ENCODE results near the gene CIAO3. TPM values are rescaled to one million over a fixed set of nuclear protein-coding genes. Genes with fewer than 3 reads are reported as not detected.
"Not testable (repeated sequence)": the region's sequence is repeated elsewhere in the genome, so short reads cannot be mapped to it uniquely, and the experiment has no call there.

Gene CIAO3
- polyA plus RNA-seq, 3 donors = 8.6 to 41.1 (median 11.8) TPM

GRCh38 chr16:754656-755055 lies 13.9 kb upstream of the CIAO3 start:
- peak overlapping the region; percentile 48 for H2AFZ ChIP-seq (ENCODE audit: insufficient read depth, low read depth, low read length, poor library complexity, severe bottlenecking)
- Mint-ChIP-seq H3K4me3 (peak overlapping the region; percentile 51 to 53), H3K36me3 (peaks cover 0 to 2% of the 10 kb centered on the region in 2 donors), H3K4me1 (peaks cover 35% of the 10 kb centered on the region), H3K9me3 (peaks cover 0 to 5% (median 3%) of the 10 kb centered on the region in 7 donors), H3K27ac (peak overlapping the region; percentile 26 to 77 (median 63)), H3K27me3 (ENCODE audit: low read depth in 3 of 3) (peaks cover 0 to 4% (median 1%) of the 10 kb centered on the region in 3 donors)
- H3K9ac ChIP-seq (ENCODE audit: insufficient read depth, low read length, poor library complexity, severe bottlenecking) = no peak overlapping the region
- TF ChIP-seq, protein P1, sequence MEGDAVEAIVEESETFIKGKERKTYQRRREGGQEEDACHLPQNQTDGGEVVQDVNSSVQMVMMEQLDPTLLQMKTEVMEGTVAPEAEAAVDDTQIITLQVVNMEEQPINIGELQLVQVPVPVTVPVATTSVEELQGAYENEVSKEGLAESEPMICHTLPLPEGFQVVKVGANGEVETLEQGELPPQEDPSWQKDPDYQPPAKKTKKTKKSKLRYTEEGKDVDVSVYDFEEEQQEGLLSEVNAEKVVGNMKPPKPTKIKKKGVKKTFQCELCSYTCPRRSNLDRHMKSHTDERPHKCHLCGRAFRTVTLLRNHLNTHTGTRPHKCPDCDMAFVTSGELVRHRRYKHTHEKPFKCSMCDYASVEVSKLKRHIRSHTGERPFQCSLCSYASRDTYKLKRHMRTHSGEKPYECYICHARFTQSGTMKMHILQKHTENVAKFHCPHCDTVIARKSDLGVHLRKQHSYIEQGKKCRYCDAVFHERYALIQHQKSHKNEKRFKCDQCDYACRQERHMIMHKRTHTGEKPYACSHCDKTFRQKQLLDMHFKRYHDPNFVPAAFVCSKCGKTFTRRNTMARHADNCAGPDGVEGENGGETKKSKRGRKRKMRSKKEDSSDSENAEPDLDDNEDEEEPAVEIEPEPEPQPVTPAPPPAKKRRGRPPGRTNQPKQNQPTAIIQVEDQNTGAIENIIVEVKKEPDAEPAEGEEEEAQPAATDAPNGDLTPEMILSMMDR (IDR thresholded peaks at IDR 0.05) = no peak
- H3K4me2 ChIP-seq (replicated peaks; ENCODE audit: extremely low read depth, low read length, poor library complexity, severe bottlenecking) = peak overlapping the region; percentile 70
- intact Hi-C loops (cut with micrococcal nuclease) = no loop called here
- peak; percentile 56 to 71 (median 62) for DNase-seq
- H4K20me1 ChIP-seq (ENCODE audit: insufficient read depth, low read length) = no peaks in the 10 kb centered on the region
- peaks cover 33 to 41% of the 10 kb centered on the region in 2 donors for H3K4me1 ChIP-seq (ENCODE audit: control insufficient read depth in 1 of 2, insufficient read depth in 2 of 2, low read length in 2 of 2)
- H3K36me3 ChIP-seq (replicated peaks in 1 of 2; ENCODE audit: control insufficient read depth in 1 of 2, insufficient read depth in 2 of 2, low read length in 2 of 2) = no peaks in the 10 kb centered on the region
- no peaks in the 10 kb centered on the region for H3K27me3 ChIP-seq (ENCODE audit: control insufficient read depth in 2 of 2, insufficient read depth in 2 of 2, low read length in 2 of 2)
- H3K9me3 ChIP-seq (replicated peaks in 1 of 2; ENCODE audit: control insufficient read depth in 1 of 2, insufficient read depth in 1 of 2, low read length in 2 of 2) = no peaks in the 10 kb centered on the region
- 0% methylated on average over 1 of the region's 11 CpGs for WGBS (ENCODE audit: insufficient coverage)
- H3K27ac ChIP-seq (ENCODE audit: low read depth in 1 of 2, low read length in 2 of 2) = peak overlapping the region; percentile 11 to 49
- no peaks in the 10 kb centered on the region for H3K79me2 ChIP-seq (ENCODE audit: insufficient read depth, low read length)
- H3K4me3 ChIP-seq (replicated peaks in 1 of 3; ENCODE audit: low read depth in 2 of 3, low read length in 3 of 3) = peak overlapping the region in 1 of 3 experiments; percentile 68

GRCh38 chr16:754121-754607 lies 13.4 kb upstream of the CIAO3 start:
- intact Hi-C loops (cut with micrococcal nuclease); H2AFZ ChIP-seq (ENCODE audit: insufficient read depth, low read depth, low read length, poor library complexity, severe bottlenecking); H3K36me3 ChIP-seq (replicated peaks in 1 of 2; ENCODE audit: control insufficient read depth in 1 of 2, insufficient read depth in 2 of 2, low read length in 2 of 2); H3K27me3 ChIP-seq (ENCODE audit: control insufficient read depth in 2 of 2, insufficient read depth in 2 of 2, low read length in 2 of 2); H3K9ac ChIP-seq (ENCODE audit: insufficient read depth, low read length, poor library complexity, severe bottlenecking); H3K36me3 Mint-ChIP-seq; H3K27me3 Mint-ChIP-seq (ENCODE audit: low read depth in 3 of 3); DNase-seq; H3K9me3 ChIP-seq (replicated peaks in 1 of 2; ENCODE audit: control insufficient read depth in 1 of 2, insufficient read depth in 1 of 2, low read length in 2 of 2); H4K20me1 ChIP-seq (ENCODE audit: insufficient read depth, low read length); H3K79me2 ChIP-seq (ENCODE audit: insufficient read depth, low read length); H3K9me3 Mint-ChIP-seq: not testable (repeated sequence)
- peak overlapping the region; percentile 70 for H3K4me2 ChIP-seq (replicated peaks; ENCODE audit: extremely low read depth, low read length, poor library complexity, severe bottlenecking)
- H3K27ac ChIP-seq (ENCODE audit: low read depth in 1 of 2, low read length in 2 of 2) = peak overlapping the region; percentile 9 to 49
- WGBS (ENCODE audit: insufficient coverage) = 93% methylated on average over 6 of the region's 11 CpGs
- Mint-ChIP-seq H3K27ac (peak overlapping the region in 6 of 7 donors; percentile 56 to 77 (median 64)), H3K4me3 (peak overlapping the region in 1 of 2 donors; percentile 21), H3K4me1 (peaks cover 35% of the 10 kb centered on the region)
- H3K4me1 ChIP-seq (ENCODE audit: control insufficient read depth in 1 of 2, insufficient read depth in 2 of 2, low read length in 2 of 2) = peaks cover 33 to 41% of the 10 kb centered on the region in 2 donors
- H3K4me3 ChIP-seq (replicated peaks in 1 of 3; ENCODE audit: low read depth in 2 of 3, low read length in 3 of 3) = peak overlapping the region in 1 of 3 experiments; percentile 68

Measured in CD14-positive monocyte (primary cell).